Activated naive CD4-positive, alpha-beta T cell treated with anti-CD3 and anti-CD28 coated beads, Interleukin-2, amount 50 U/mL, for 72 hours (primary cell): ENCODE data around the gene SLC39A11. TPM values are rescaled to one million over a fixed set of nuclear protein-coding genes. Genes with fewer than 3 reads are reported as not detected.
"Not testable (repeated sequence)": the region's sequence is repeated elsewhere in the genome, so short reads cannot be mapped to it uniquely, and the experiment has no call there.

Source experiments
- ATAC-seq, 2 donors: fragments of 150-1000 bp; cut with Tn5 transposase; 2 replicates each; pipeline ENCODE4 v1.10.0; 2021; ENCODE audit warnings: mild to moderate bottlenecking in 2 of 2, moderate library complexity in 2 of 2
- DNase-seq, 2 donors: peaks; one replicate each; pipeline ENCODE4 v3.0.0; 2021 to 2022; ENCODE audit warnings: low spot score in 2 of 2
- H3K27ac Mint-ChIP-seq, 2 donors: one replicate each; pipeline ENCODE4 v1.8.0; 2022; ENCODE audit warnings: mild to moderate bottlenecking in 2 of 2, mixed read lengths in 2 of 2
- H3K36me3 Mint-ChIP-seq, 2 donors: one replicate each; pipeline ENCODE4 v1.8.0; 2022; ENCODE audit warnings: mixed read lengths in 2 of 2
- H3K9me3 Mint-ChIP-seq, 2 donors: one replicate each; pipeline ENCODE4 v1.8.0; 2022; ENCODE audit warnings: mixed read lengths in 2 of 2
- total RNA-seq, 2 donors: library from RNA; stranded (reverse); gene quantifications; one replicate each; pipeline ENCODE4 v1.2.3, GENCODE V29; 2022

Gene SLC39A11
- total RNA-seq, 2 donors from 2014 or later = 14.8 to 17.7 TPM

DNA sequence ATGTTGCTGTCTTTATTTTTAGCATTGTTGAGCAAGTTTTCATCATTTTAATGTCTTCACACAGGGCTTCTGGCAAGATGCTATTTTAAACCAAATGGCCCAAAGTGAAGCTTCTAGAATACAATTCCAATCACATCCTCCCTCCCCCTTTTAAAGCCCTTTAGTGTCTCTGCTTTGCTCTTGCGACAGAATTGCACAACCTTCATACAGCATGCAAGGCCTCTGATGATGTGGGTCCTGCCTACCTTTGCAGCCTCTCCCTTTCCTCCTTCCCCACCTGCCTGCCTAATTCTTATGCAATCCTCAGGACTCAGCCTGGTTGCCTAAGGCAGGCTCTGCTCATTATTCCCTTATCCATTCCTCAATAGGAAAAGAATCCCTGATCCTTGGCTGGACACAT is 381.7 kb downstream of the SLC39A11 start:
- ATAC-seq (no peak), DNase-seq (no peak)
- Mint-ChIP-seq H3K36me3 (peaks cover 28 to 32% of the 10 kb centered on the region in 2 donors), H3K9me3 (peaks cover 11 to 15% of the 10 kb centered on the region in 2 donors), H3K27ac (peak overlapping the region in 1 of 2 donors; percentile 50)

DNA sequence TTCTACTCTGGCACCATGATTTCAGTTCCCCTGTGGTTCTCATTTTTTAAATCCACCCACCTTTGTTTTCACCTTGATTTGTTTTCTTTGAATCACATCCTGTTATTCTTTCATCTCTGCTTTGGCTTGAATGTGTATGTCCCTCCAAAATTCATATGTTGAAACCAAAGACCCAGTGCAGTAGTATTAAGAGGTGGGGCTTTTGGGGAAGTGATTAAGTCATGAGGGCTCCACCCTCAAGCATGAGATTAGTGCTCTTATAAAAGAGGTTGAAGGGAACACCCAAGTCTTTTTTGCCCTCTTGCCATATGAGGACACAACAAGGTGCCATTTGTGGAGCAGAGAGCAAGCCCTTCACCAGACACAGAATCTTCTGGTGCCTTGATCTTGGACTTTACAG is 382.3 kb downstream of the SLC39A11 start:
- H3K27ac Mint-ChIP-seq = peak overlapping the region in 1 of 2 donors; percentile 44
- H3K36me3 Mint-ChIP-seq = peaks cover 26 to 32% of the 10 kb centered on the region in 2 donors
- peaks cover 11 to 15% of the 10 kb centered on the region in 2 donors for H3K9me3 Mint-ChIP-seq
- DNase-seq (no peak), ATAC-seq (peak in 1 of 2 donors; percentile 88)

DNA sequence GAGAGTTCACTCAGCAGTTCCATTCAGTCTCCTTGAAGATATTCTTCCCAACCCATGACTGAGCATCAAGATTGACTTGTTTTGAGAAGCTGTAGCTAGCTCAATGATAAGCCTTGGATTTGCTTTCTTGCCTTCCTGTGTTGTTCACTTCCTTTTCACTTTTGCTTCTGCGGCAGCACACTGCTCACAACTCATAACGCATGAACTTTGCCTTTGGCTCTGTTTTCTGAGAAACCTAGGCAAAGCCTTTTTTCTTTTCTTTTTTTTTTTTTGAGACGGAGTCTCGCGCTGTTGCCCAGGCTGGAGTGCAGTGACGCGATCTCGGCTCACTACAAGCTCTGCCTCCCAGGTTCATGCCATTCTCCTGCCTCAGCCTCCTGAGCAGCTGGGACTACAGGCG is 383.8 kb downstream of the SLC39A11 start:
- H3K9me3 Mint-ChIP-seq = peaks cover 11 to 18% of the 10 kb centered on the region in 2 donors
- peak overlapping the region in 1 of 2 donors; percentile 89 for H3K27ac Mint-ChIP-seq
- DNase-seq = not testable (repeated sequence)
- ATAC-seq = peak; percentile 29 to 66
- H3K36me3 Mint-ChIP-seq = peaks cover 24 to 32% of the 10 kb centered on the region in 2 donors

DNA sequence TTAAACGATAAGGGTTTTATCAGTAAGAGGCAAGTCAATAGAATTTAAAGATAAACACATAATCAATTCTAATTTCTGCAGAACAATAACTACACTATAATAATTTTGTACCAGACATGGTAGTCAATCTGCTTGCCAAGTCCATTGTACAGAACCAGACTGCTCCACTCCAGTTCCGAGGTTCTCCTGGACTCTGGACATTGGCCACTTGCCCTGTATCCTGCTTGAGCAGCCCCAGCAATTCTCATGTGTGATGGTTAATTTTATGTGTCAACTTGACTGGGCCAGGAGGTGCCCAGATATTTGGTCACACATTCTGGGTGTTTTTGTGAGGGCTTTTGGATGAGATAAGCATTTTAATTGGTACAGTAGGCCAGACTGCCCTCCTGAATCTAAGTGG is 384.6 kb downstream of the SLC39A11 start:
- ATAC-seq = no peak
- peaks cover 24 to 32% of the 10 kb centered on the region in 2 donors for H3K36me3 Mint-ChIP-seq
- no peak for DNase-seq
- H3K27ac Mint-ChIP-seq = no peak overlapping the region
- H3K9me3 Mint-ChIP-seq = peaks cover 11 to 18% of the 10 kb centered on the region in 2 donors

DNA sequence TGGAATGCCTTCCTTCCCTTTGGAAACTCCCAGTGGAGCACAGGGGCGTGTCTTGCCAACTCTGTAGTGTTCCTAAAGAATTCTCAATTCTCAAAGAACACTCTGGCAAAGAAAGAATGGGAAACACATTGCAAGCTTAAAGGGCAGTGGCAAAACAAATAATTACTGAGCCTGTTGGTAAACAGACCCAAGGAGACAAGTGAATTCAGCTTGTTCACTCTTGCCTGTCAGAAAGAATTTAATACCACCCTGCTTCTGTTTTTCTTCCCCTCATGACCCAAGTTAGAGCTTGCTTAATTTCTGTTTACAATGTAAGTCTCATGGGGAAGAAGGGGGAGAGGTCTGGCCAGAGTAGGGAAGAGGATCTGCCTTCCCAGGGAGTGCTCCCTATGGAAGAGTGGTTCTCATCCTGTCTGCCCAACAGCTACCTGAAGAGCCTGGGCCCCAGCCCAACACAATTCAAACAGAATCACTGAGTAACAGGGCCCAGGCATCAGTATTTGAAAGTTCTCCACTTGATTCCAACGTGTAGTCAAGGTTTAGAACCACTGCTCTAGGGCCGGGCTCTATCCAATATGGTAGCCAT is 386.0 kb downstream of the SLC39A11 start:
- DNase-seq (no peak), ATAC-seq (no peak)
- Mint-ChIP-seq H3K9me3 (peaks cover 11 to 18% of the 10 kb centered on the region in 2 donors), H3K27ac (peak overlapping the region in 1 of 2 donors; percentile 22), H3K36me3 (peaks cover 17 to 26% of the 10 kb centered on the region in 2 donors)

DNA sequence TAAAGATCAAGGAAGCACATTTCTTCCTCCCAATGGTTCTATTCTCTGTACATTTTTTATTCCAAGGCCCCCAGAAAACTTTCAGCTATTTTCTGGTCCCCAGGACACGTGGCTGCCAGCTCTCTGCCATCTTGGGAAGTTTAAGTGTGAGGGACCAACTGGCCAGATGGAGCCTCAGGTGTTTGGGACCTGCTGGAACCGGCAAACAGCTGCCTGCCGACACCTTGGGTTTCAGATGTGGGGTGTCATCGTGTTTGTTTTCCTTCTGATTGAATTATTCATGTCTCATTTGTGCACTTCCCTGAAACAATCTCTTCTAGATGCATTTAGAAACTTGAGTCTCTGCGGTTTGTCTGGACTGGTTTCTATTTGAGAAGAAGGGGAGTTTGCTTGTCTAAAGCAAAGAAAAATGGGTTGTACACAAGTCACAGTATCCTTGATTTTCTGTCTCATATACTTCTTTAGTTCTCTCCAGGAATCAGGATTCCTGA is 386.5 kb downstream of the SLC39A11 start:
- no peak overlapping the region for H3K27ac Mint-ChIP-seq
- peaks cover 13 to 21% of the 10 kb centered on the region in 2 donors for H3K36me3 Mint-ChIP-seq
- H3K9me3 Mint-ChIP-seq = peaks cover 9 to 14% of the 10 kb centered on the region in 2 donors
- DNase-seq (no peak), ATAC-seq (peak in 1 of 2 donors; percentile 30)

DNA sequence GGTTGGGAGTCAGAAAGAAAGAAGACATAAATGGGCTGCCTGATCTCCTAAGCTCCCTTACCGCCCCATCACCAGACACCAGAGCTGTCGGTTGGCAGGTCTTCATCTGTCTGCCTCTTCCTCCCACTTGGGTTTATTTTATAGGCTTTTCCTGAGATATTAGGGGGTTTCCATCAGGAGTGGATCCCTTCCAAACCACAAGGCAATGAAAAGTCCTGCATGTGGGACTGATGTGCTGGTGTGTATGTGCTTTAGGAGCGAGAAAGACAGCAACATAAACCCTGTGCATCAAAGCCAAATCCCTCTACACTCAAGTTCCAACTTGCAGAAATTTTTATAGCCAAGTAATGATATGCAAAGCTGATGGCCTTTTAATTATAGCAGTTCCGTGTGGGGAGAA is 389.5 kb downstream of the SLC39A11 start:
- DNase-seq = no peak
- no peak for ATAC-seq
- Mint-ChIP-seq H3K27ac (no peak overlapping the region), H3K36me3 (peaks cover 0 to 11% of the 10 kb centered on the region in 2 donors), H3K9me3 (peaks cover 0 to 10% of the 10 kb centered on the region in 2 donors)

DNA sequence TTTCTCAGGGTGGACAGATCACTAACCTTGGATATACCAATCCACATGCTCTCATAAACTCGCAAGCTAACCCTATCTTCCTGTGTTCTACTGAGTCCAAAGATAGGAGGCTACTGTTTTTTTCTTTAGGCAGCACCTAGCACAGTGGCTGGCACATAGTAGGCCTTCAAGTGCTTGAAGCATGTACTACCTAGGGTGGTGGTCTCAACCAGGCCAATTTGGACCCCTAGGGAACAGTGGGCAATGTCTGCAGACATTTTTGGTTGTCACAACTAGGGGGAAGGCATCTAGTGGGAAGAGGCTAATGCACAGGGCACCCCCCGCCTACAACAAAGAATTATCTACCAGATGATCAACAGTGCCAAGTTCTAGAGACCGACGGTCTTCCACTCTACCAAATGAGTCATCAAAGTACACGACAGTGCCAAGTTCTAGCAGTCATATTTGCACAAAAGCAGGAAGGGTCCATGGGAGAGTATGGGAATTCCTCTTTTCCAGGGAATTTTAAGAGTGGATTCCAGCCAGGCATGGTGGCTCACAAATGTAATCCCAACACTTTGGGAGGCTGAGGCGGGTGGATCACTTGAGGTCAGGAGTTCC is 390.3 kb downstream of the SLC39A11 start:
- Mint-ChIP-seq H3K9me3 (peaks cover 0 to 10% of the 10 kb centered on the region in 2 donors), H3K36me3 (peaks cover 0 to 11% of the 10 kb centered on the region in 2 donors), H3K27ac (no peak overlapping the region)
- no peak for DNase-seq
- no peak for ATAC-seq

DNA sequence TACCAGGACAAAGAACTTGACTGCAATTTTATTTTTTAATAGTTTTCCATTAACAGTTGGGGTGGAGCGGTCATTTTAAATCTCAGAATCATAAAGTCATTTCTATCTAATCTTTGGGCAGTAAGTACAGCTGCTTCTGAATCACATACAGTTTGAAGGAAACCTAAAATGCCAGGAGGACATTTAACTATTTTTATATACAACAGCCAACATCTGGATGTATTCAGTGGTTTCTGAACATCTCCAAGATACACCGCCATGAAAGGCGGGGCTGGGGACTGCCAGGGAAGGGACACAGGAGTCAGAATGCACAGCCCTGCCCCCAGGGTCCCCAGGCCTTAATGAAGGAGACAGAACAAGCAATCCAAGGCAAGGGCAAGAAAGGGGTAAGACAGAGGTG is 392.3 kb downstream of the SLC39A11 start:
- Mint-ChIP-seq H3K36me3 (peaks cover 0 to 11% of the 10 kb centered on the region in 2 donors), H3K9me3 (peaks cover 0 to 10% of the 10 kb centered on the region in 2 donors), H3K27ac (no peak overlapping the region)
- ATAC-seq (no peak), DNase-seq (no peak)

DNA sequence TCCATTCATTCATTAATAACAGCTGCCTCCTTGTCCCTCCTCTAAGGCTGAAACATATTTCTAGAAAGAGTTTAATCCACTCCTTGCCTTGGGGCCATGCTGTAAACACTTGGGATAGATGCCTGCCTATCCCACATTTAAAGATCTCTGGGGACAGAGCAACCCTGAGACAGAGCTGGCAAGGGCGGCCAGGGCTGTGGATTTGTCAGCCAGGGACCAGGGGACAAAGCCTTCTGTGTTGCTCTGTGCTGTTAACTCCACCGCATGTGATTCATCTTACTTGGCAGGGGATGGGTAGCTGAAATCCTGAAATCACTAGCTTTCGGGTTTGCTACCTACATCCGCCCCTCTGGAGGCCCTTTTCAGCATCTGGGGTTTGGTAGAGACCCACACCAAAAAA is 392.9 kb downstream of the SLC39A11 start:
- no peak overlapping the region for H3K27ac Mint-ChIP-seq
- H3K9me3 Mint-ChIP-seq = peaks cover 0 to 8% of the 10 kb centered on the region in 2 donors
- H3K36me3 Mint-ChIP-seq = peaks cover 0 to 11% of the 10 kb centered on the region in 2 donors
- no peak for DNase-seq
- ATAC-seq = no peak

DNA sequence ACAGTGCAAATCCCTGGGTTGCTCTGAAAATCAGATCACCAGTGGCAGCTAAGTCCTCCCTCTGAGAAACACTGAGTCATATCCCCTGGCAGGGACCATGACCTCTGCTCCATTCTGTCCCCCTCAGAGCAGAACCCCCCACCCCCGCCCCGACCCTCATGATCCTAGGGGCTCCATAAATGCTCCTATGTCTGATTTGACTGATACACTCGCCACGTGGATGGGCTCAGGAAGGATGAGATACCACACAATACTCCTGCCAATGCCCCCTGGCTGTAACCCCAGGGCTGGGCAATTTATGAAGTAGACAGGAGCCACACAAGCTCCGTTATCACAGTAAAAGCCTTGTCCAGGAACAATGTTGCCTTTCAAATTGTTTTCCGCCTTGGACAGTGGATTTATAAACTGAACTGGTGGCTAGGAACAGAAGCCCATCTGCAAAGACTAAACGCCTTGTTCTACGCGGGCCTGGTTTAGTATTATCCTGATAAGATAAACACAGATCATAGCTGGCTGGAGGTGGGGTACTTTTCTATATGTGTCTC is 394.8 kb downstream of the SLC39A11 start:
- Mint-ChIP-seq H3K27ac (peak overlapping the region in 1 of 2 donors; percentile 2), H3K9me3 (peaks cover 0 to 8% of the 10 kb centered on the region in 2 donors), H3K36me3 (peaks cover 0 to 11% of the 10 kb centered on the region in 2 donors)
- DNase-seq (no peak), ATAC-seq (no peak)

DNA sequence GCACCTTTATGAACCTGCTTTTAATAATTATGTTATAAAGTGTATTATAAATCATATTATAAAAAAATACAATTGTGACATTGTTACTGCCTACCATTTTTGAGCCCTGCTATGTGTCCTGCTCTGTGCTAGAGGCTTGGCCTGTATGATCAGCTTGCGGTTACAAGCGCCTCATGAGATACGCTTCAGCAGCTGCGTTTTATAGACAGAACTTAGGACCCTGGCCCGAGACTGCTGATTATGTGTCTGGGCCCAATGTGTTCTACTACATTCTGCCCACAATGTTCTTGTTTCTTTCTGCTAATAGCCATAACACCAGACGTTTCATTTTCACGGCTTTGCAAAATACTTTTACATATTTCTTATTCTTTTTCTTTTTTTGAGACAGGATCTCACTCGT is 395.8 kb downstream of the SLC39A11 start:
- ATAC-seq (no peak), DNase-seq (no peak)
- Mint-ChIP-seq H3K36me3 (peaks cover 0 to 11% of the 10 kb centered on the region in 2 donors), H3K27ac (no peak overlapping the region), H3K9me3 (peaks cover 0 to 8% of the 10 kb centered on the region in 2 donors)

DNA sequence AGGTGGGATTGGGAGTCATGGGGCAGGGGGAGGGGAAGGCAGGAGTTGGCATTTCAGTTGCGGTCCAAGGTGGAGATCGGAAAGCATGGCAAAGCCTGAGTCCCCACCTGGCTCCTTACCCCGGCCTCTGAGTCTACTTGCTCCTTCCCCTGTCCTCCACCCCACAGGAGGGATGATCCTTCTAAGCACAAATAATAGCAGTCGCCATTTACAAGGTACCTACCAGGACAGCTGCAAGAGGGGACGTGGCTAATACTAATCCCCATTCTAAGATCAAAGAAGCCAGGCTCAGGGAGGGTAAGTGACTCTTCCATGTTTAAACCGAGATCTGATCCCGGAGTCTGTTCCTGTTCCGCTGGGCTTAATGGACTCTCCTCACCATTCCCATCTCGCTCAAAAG is 396.3 kb downstream of the SLC39A11 start:
- no peak for DNase-seq
- no peak for ATAC-seq
- H3K27ac Mint-ChIP-seq = no peak overlapping the region
- peaks cover 0 to 11% of the 10 kb centered on the region in 2 donors for H3K36me3 Mint-ChIP-seq
- H3K9me3 Mint-ChIP-seq = peaks cover 0 to 8% of the 10 kb centered on the region in 2 donors

DNA sequence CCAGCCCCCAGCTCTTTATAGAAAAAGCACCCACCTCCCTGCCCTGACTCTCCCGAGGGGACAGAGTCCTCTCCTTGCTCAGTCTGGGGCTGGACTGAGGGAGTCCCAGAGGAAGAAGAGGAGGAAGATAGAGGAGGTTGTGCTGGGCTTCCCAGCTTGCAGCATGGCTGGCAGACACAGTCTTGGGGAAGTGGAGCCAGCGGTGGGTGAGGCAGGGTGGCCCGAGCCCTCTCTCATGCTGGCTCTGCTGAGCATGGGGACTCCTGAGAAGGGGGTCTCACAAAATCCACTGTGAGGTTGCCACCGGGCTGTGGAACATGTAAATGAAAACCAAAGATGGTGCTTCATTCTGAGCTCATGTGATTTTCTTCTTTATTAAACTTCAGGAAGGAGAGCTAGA is 398.5 kb downstream of the SLC39A11 start:
- ATAC-seq (no peak), DNase-seq (no peak)
- H3K36me3 Mint-ChIP-seq = no peaks in the 10 kb centered on the region
- no peaks in the 10 kb centered on the region for H3K9me3 Mint-ChIP-seq
- no peak overlapping the region for H3K27ac Mint-ChIP-seq

DNA sequence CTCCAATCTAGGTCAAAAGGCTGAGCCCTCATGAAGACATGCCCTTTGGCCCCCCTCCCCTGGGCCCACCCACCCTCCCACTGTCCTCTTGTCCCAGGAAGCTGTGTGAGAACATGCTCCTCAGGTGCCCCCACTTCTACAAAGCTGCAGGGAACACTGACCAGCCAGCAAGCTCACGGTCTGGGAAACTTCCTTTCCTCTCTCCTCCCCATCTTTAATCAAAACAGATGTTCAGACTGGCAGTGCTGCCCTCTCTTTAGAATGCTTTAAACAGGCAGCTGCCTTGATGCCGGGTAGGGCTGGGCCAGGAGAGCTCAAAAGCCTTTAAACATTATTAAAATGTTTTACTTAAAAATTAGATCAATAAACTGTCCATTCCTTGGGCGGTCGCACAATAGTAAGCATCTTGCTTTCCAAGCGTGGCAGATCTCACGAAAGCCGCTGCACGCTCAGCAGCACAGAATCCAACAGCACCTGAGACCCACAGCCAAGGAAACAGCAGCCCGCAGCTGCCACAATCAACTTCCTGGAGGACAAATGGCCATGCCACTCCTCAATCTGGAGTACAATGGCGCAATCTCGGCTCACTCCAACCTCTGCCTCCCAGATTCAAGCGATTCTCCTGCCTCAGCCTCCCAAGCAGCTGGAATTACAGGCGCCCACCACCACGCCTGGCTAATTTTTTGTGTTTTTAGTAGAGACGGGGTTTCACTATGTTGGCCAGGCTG is 399.2 kb downstream of the SLC39A11 start:
- DNase-seq (no peak), ATAC-seq (no peak)
- Mint-ChIP-seq H3K9me3 (no peaks in the 10 kb centered on the region), H3K27ac (no peak overlapping the region), H3K36me3 (no peaks in the 10 kb centered on the region)

DNA sequence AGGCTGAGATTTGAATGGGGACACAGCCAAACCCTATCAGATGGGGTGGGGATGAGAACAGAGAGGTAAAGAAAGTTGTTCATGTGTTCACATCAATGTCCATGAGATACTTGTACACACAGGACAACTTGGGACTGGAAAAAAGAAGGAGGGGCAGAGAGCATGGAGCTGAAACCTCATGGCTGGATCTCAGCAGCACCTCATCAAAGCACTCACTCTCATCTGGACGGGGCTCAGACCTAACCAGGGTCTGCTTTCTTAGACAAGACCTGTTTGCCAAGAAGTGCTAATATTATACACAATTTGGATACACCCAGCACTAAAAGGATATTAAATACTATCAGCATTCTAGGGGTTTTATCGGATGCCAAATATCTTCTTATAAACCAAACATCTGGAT is 399.8 kb downstream of the SLC39A11 start:
- H3K36me3 Mint-ChIP-seq = no peaks in the 10 kb centered on the region
- ATAC-seq (no peak), DNase-seq (no peak)
- H3K27ac Mint-ChIP-seq = peak overlapping the region in 1 of 2 donors; percentile 74
- H3K9me3 Mint-ChIP-seq = no peaks in the 10 kb centered on the region

DNA sequence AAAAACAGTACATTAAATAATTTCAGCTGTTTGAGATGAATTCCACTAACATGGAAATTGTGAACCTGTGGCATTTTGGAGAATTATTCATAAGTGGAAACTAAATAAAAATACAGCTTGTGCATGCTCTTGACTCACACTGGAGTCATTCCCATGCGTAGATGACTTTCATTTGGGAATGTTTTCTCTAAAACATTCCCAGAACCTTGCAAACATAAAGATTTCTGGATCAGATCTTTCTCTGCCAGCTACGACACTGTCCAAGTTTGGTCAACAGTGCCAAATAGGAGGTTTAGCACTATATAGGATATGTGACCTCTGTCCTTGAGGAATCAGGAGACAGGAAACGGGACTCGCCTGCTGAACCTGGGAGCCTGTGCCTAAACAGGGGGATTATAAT is 400.9 kb downstream of the SLC39A11 start:
- DNase-seq (no peak), ATAC-seq (no peak)
- Mint-ChIP-seq H3K9me3 (no peaks in the 10 kb centered on the region), H3K36me3 (no peaks in the 10 kb centered on the region), H3K27ac (no peak overlapping the region)
